PFSK-1 (cell line): ENCODE measurements around the gene IGFALS.

Experiments used
- FOXP2 ChIP-seq: optimal IDR thresholded peaks from 2 replicates; pipeline ENCODE3; 2011; ENCODE audit warnings: borderline replicate concordance, control low read depth, inconsistent platforms; ENCODE audit not compliant: insufficient read depth; ENCODE audit errors: extremely low read length, extremely low read depth
- POLR2AphosphoS5 ChIP-seq: IDR thresholded peaks from 2 replicates; pipeline ENCODE4 v1.6.1; 2012; ENCODE audit warnings: low read depth, mild to moderate bottlenecking, control low read depth, low read length, moderate library complexity
- SIN3A ChIP-seq: IDR thresholded peaks from 2 replicates; pipeline ENCODE4 v1.6.1; 2012; ENCODE audit warnings: mild to moderate bottlenecking, low read length, moderate library complexity, borderline replicate concordance; ENCODE audit not compliant: insufficient read depth
- TAF1 ChIP-seq: IDR thresholded peaks from 2 replicates; pipeline ENCODE4 v1.6.1; 2012; ENCODE audit warnings: low read length, control low read depth, borderline replicate concordance; ENCODE audit not compliant: insufficient read depth
- TF ChIP-seq, protein P1 (sequence below), 2 experiments: IDR thresholded peaks; 2 replicates each; pipeline versions ENCODE4 v1.6.1 to v1.8.0; 2011 to 2012; ENCODE audit warnings: low read depth in 2 of 2, low read length in 2 of 2, control low read depth in 1 of 2, inconsistent platforms in 1 of 2, mild to moderate bottlenecking in 1 of 2, moderate library complexity in 1 of 2; ENCODE audit not compliant: insufficient read depth in 1 of 2

IGFALS gene

GRCh38 chr16:1820946-1821290, 27.4 kb upstream of the IGFALS start:
- no peak for TF ChIP-seq SIN3A
- TF ChIP-seq, protein P1, sequence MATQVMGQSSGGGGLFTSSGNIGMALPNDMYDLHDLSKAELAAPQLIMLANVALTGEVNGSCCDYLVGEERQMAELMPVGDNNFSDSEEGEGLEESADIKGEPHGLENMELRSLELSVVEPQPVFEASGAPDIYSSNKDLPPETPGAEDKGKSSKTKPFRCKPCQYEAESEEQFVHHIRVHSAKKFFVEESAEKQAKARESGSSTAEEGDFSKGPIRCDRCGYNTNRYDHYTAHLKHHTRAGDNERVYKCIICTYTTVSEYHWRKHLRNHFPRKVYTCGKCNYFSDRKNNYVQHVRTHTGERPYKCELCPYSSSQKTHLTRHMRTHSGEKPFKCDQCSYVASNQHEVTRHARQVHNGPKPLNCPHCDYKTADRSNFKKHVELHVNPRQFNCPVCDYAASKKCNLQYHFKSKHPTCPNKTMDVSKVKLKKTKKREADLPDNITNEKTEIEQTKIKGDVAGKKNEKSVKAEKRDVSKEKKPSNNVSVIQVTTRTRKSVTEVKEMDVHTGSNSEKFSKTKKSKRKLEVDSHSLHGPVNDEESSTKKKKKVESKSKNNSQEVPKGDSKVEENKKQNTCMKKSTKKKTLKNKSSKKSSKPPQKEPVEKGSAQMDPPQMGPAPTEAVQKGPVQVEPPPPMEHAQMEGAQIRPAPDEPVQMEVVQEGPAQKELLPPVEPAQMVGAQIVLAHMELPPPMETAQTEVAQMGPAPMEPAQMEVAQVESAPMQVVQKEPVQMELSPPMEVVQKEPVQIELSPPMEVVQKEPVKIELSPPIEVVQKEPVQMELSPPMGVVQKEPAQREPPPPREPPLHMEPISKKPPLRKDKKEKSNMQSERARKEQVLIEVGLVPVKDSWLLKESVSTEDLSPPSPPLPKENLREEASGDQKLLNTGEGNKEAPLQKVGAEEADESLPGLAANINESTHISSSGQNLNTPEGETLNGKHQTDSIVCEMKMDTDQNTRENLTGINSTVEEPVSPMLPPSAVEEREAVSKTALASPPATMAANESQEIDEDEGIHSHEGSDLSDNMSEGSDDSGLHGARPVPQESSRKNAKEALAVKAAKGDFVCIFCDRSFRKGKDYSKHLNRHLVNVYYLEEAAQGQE (IDR thresholded peaks at IDR 0.05; ENCODE audit: insufficient read depth in 1 of 2, low read depth in 2 of 2, low read length in 2 of 2), result no peak
- no peak for TF ChIP-seq POLR2AphosphoS5
- no peak for TF ChIP-seq FOXP2
- TF ChIP-seq TAF1, result no peak

DNA sequence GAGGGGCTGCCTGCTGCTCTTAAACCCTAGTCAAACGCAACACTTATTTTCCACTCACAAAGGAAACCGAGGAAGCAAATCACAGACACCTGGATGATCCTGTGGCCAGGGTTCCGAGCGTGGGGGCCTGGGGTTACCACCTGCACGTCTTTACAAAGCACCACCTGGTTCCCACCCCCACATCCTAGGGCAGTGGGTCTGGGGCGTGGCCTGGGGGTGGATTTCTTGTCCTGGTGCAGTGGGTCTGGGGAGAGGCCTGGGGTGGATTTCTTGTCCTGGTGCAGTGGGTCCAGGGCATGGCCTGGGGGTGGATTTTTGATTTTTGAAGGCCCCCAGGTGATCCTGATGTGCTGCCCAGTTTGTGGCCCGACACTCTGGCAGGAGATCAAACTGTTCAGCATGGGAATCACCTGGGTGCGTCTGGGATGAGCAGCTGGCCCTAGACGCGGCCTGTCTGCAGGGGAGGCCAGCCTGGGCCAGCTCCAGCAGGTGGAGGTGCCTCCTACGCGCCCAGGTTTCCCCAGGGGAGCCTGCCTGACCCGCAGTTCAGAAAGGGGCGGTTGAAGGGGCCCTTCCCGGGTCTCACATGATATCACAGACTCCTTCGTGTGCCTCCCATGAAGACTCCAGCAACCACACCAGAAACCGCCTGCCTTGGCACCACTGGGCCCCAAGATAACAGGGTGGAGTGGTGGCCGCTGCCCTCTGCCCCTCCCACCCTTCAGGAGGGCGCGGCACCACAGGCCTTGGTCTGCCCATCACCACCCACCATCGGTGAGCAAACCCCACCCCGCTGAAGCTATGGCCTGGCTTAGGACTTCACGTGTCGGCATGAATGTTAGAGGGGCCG, 26.8 kb upstream of the IGFALS start:
- no peak for TF ChIP-seq SIN3A
- TF ChIP-seq FOXP2, result no peak
- TF ChIP-seq TAF1, result no peak
- TF ChIP-seq, protein P1 (IDR thresholded peaks at IDR 0.05; ENCODE audit: insufficient read depth in 1 of 2, low read depth in 2 of 2, low read length in 2 of 2), result no peak
- TF ChIP-seq POLR2AphosphoS5, result no peak

DNA sequence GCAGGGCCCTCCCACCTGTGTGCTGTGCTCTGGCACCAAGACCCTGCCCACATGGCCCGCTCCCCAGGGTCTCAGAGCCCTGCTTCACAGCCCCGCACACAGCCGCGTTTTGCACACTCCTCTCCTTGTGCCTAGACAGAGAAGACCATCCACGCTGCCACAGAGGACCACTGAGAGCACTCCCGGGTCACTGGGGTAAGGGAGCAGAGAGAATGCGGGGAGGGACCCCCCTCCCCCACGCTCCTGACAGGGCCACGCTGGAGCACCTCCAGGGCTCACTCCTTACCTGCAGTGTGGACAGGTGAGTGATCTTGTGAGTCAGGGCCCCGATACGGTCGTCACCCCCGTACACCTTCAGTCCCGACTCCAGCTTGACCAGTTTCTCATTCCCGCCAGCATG, 26.1 kb upstream of the IGFALS start:
- TF ChIP-seq, protein P1 (IDR thresholded peaks at IDR 0.05; ENCODE audit: insufficient read depth in 1 of 2, low read depth in 2 of 2, low read length in 2 of 2), result no peak
- TF ChIP-seq FOXP2 (no peak), TAF1 (no peak), SIN3A (no peak), POLR2AphosphoS5 (no peak)

GRCh38 chr16:1818873-1819525, 25.5 kb upstream of the IGFALS start:
- no peak for TF ChIP-seq POLR2AphosphoS5
- TF ChIP-seq, protein P1 (IDR thresholded peaks at IDR 0.05; ENCODE audit: insufficient read depth in 1 of 2, low read depth in 2 of 2, low read length in 2 of 2), result no peak
- no peak for TF ChIP-seq SIN3A
- TF ChIP-seq FOXP2, result no peak
- no peak for TF ChIP-seq TAF1
